ENCODE data around the gene HLA-E. TPM values are rescaled to one million over a fixed set of nuclear protein-coding genes. Genes with fewer than 3 reads are reported as not detected.
"Not testable (repeated sequence)": the region's sequence is repeated elsewhere in the genome, so short reads cannot be mapped to it uniquely, and the experiment has no call there.

HLA-E gene
- total and polyA plus RNA-seq, 12 donors = 85.7 to 667 (median 308) TPM

DNA sequence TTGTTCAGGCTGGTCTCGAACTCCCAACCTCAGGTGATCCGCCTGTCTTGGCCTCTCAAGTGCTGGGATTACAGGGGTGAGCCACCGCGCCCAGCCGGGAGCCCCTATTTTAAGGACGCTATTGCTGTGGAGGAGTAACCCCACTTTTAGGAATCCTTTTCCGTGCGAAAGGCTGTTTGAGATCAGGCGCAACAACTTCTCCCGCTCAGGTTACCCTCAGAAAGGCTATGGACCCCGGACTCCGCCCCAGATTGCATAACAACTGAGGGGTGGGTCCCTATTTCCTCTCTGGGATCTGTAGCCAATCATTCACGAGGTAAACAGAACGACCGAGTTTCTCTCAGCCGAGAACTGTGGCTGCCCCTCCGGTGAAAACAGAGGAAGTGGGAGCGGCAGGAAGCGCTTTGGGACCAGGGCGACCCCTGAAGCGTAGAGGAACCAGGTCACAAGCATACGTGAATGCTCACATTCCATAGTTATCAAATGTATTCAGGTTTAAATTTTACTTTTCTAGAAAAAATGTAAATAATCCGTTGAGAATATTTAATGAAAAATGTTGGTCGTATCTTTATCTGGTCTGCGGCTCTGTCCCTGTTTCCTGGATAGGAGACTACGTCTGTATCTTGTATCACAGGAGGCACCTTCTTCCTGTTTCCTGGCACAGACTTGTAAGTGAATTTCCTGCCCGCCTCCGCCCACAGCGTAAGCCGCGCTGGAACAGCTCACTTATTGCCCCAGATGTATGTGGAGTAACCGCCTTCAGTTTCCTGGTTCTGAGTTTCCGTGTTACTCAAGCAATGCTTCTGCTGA is 26.8 kb downstream of the HLA-E start:
- peak overlapping the region; percentile 55 to 85 (median 79) for H3K27ac ChIP-seq
- no peaks in the 10 kb centered on the region for H3K27me3 ChIP-seq
- peak in 1 of 2 donors; percentile 60 for TF ChIP-seq POLR2A (IDR thresholded peaks at IDR 0.05)
- TF ChIP-seq, protein P1, sequence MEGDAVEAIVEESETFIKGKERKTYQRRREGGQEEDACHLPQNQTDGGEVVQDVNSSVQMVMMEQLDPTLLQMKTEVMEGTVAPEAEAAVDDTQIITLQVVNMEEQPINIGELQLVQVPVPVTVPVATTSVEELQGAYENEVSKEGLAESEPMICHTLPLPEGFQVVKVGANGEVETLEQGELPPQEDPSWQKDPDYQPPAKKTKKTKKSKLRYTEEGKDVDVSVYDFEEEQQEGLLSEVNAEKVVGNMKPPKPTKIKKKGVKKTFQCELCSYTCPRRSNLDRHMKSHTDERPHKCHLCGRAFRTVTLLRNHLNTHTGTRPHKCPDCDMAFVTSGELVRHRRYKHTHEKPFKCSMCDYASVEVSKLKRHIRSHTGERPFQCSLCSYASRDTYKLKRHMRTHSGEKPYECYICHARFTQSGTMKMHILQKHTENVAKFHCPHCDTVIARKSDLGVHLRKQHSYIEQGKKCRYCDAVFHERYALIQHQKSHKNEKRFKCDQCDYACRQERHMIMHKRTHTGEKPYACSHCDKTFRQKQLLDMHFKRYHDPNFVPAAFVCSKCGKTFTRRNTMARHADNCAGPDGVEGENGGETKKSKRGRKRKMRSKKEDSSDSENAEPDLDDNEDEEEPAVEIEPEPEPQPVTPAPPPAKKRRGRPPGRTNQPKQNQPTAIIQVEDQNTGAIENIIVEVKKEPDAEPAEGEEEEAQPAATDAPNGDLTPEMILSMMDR (IDR thresholded peaks at IDR 0.05) = no peak
- DNase-seq = peak; percentile 79 to 95 (median 88)
- WGBS, 4 donors = 2 to 5% (median 3%) methylated on average over 30 to 33 of the region's 33 CpGs
- intact Hi-C loops (cut with DNase I) = no loop called here
- H3K9me3 ChIP-seq (replicated peaks in 1 of 3) = no peaks in the 10 kb centered on the region
- peak overlapping the region in 2 of 4 donors; percentile 15 to 38 for H3K4me3 ChIP-seq
- no peaks in the 10 kb centered on the region for H3K4me1 ChIP-seq (replicated peaks in 1 of 2)
- no peaks in the 10 kb centered on the region for H3K36me3 ChIP-seq (replicated peaks in 1 of 2)

DNA sequence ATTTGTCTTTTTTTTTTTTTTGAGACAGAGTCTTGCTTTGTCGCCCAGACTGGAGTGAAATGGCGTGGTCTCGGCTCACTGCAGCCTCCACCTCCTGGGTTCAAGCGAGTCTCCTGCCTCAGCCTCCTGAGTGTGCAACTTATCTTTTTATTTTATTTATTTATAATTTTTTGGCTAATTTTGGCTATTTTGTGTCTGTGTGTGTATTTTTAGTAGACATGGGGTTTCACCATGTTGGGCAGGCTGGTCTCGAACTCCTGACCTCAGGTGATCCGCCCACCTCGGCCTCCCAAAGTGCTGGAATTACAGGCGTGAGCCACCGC is 27.4 kb downstream of the HLA-E start:
- Histone ChIP-seq H3K4me3 (peak overlapping the region in 1 of 4 donors; percentile 38), H3K27ac (peak overlapping the region in 4 of 5 donors; percentile 55 to 81 (median 78))
- DNase-seq; H3K36me3 ChIP-seq (replicated peaks in 1 of 2); intact Hi-C loops (cut with DNase I); H3K4me1 ChIP-seq (replicated peaks in 1 of 2); H3K27me3 ChIP-seq; H3K9me3 ChIP-seq (replicated peaks in 1 of 3): not testable (repeated sequence)
- 53 to 58% (median 54%) methylated on average over 9 of the region's 9 CpGs for WGBS, 4 donors

DNA sequence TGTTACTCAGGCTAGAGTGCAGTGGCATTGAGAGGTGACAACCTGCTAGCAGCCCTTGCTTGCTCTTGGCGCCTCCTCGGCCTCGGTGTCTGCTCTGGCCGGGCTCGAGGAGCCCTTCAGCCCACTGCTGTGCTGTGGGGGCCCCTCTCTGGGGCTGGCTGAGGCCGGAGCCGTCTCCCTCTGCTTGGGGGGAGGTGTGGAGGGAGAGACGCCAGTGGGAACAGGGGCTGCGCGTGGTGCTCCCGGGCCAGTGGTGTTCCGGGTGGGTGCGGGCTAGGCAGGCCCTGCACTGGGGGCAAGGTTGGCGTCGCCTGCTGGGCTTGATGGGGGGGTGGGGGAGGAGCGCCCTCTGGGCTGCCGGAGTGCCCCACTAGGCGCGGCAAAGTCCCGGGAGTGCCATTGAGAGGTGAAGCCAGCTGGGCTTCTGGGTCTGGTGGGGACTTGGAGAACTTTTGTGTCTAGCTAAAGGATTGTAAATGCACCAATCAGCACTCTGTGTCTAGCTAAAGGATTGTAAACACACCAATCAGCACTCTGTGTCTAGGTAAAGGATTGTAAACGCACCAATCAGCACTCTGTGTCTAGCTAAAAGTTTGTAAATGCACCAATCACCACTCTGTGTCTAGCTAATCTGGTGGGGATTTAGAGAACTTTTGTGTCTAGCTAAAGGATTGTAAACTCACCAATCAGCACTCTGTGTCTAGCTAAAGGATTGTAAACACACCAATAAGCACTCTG is 28.6 kb downstream of the HLA-E start:
- H3K36me3 ChIP-seq (replicated peaks in 1 of 2); H3K4me1 ChIP-seq (replicated peaks in 1 of 2); H3K27ac ChIP-seq; H3K27me3 ChIP-seq; H3K4me3 ChIP-seq; intact Hi-C loops (cut with DNase I); DNase-seq; H3K9me3 ChIP-seq (replicated peaks in 1 of 3): not testable (repeated sequence)
- 87 to 93% (median 92%) methylated on average over 11 to 21 of the region's 21 CpGs for WGBS, 4 donors

DNA sequence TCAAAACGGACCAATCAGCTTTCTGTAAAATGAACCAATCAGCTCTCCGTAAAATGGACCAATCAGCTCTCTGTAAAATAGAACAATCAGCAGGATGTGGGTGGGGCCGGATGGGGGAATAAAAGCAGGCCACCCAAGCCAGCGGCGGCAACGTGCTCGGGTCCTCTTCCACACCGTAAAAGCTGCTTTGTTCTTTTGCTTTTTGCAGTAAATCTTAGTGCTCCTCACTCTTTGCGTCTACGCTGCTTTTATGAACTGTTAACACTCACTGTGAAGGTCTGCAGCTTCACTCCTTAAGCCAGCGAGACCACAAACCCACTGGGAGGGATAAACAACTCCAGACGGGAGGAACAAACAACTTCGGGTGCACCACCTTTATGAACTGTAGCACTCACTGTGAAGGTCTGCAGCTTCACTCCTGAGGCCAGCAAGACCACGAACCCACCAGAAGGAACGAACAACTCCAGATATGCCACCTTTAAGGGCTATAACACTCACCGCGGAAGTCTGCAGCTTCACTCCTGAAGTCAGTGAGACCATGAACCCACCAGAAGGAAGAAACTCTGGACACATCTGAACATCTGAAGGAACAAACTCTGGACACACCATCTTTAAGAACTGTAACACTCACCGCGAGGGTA is 29.3 kb downstream of the HLA-E start:
- H3K4me3 ChIP-seq; H3K36me3 ChIP-seq (replicated peaks in 1 of 2); H3K4me1 ChIP-seq (replicated peaks in 1 of 2); H3K27me3 ChIP-seq; H3K27ac ChIP-seq; H3K9me3 ChIP-seq (replicated peaks in 1 of 3); intact Hi-C loops (cut with DNase I); DNase-seq: not testable (repeated sequence)
- 76 to 87% (median 81%) methylated on average over 18 to 19 of the region's 19 CpGs for WGBS, 4 donors

DNA sequence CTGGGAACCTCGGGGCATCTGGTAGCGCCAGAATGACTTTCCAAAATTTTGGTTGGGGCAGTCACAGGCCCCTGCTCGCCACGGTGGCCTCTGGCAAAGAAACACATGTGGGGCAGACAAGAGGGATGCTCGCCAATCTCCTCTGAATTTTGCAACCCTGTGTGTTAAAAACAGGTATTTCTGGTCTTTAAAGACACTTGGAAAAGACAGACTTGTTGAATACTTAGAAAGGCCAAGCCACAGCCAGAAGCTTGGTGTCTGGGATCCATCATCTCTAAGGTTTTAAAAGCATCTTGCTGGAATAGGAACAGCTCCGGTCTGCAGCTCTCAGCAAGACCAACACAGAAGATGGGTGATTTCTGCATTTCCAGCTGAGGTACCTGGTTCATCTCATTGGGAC is 31.2 kb downstream of the HLA-E start:
- H3K4me1 ChIP-seq (replicated peaks in 1 of 2) = no peaks in the 10 kb centered on the region
- H3K27me3 ChIP-seq = no peaks in the 10 kb centered on the region
- no peak overlapping the region for H3K4me3 ChIP-seq
- intact Hi-C loops (cut with DNase I) = no loop called here
- 87 to 94% (median 89%) methylated on average over 5 to 6 of the region's 6 CpGs for WGBS, 4 donors
- no peaks in the 10 kb centered on the region for H3K36me3 ChIP-seq (replicated peaks in 1 of 2)
- no peak for TF ChIP-seq POLR2A (IDR thresholded peaks at IDR 0.05)
- TF ChIP-seq, protein P1 (IDR thresholded peaks at IDR 0.05) = no peak
- no peaks in the 10 kb centered on the region for H3K9me3 ChIP-seq (replicated peaks in 1 of 3)
- no peak for DNase-seq
- H3K27ac ChIP-seq = no peak overlapping the region

DNA sequence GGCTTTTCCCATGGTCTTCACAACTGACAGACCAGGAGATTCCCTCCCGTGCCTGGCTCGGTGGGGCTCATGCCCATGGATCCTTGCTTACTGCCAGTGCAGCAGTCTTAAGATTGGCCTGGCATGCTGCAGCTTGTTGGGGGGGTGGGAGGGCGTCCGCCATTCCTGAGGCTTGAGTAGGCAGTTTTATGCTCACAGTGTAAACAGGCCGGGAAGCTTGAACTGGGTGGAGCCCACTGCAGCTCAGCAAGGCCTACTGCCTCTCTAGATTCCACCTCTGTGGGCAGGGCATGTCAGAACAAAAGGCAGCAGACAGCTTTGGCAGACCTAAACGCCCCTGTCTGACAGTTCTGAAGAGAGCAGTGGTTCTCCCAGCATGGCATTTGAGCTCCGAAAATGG is 31.8 kb downstream of the HLA-E start:
- H3K36me3 ChIP-seq (replicated peaks in 1 of 2); DNase-seq; intact Hi-C loops (cut with DNase I); H3K27me3 ChIP-seq; H3K4me1 ChIP-seq (replicated peaks in 1 of 2); H3K9me3 ChIP-seq (replicated peaks in 1 of 3); H3K4me3 ChIP-seq; H3K27ac ChIP-seq: not testable (repeated sequence)
- 50 to 85% (median 80%) methylated on average over 1 to 7 of the region's 7 CpGs for WGBS, 4 donors

DNA sequence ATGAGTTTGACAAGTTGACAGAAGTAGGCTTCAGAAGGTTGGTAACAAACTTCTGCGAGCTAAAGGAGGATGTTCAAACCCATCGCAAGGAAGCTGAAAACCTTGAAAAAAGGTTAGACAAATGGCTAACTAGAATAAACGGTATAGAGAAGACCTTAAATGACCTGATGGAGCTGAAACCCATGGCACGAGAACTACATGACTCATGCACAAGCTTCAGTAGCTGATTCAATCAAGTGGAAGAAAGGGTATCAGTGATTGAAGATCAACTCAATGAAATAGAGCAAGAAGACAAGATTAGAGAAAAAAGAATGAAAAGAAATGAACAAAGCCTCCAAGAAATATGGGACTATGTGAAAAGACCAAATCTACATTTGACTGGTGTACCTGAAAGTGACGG is 32.6 kb downstream of the HLA-E start:
- 77 to 79% (median 78%) methylated on average over 5 of the region's 5 CpGs for WGBS, 4 donors
- intact Hi-C loops (cut with DNase I); H3K27me3 ChIP-seq; H3K9me3 ChIP-seq (replicated peaks in 1 of 3); DNase-seq; H3K36me3 ChIP-seq (replicated peaks in 1 of 2); H3K4me3 ChIP-seq; H3K4me1 ChIP-seq (replicated peaks in 1 of 2); H3K27ac ChIP-seq: not testable (repeated sequence)

DNA sequence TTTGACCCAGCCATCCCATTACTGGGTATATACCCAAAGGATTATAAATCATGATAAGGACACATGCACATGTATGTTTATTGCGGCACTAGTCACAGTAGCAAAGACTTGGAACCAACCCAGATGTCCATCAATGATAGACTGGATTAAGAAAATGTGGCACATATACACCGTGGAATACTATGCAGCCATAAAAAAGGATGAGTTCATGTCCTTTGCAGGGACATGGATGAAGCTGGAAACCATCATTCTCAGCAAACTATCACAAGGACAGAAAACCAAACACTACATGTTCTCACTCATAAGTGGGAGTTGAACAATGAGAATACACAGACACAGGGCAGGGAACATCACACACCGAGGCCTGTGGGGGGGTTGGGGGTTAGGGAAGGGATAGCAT is 37.1 kb downstream of the HLA-E start:
- H3K36me3 ChIP-seq (replicated peaks in 1 of 2); H3K9me3 ChIP-seq (replicated peaks in 1 of 3); H3K27me3 ChIP-seq; H3K4me3 ChIP-seq; H3K27ac ChIP-seq; DNase-seq; intact Hi-C loops (cut with DNase I): not testable (repeated sequence)
- peaks cover 0 to 12% of the 10 kb centered on the region in 2 donors for H3K4me1 ChIP-seq (replicated peaks in 1 of 2)
- WGBS, 4 donors = 89 to 100% (median 94%) methylated on average over 3 of the region's 3 CpGs
